Dendritic cell treated with granulocyte-macrophage colony-stimulating factor and Interleukin-4, amounts not matched to agents 40 ng/mL and 50 ng/mL, for 4 days (primary cell): ENCODE measurements around the gene MAST4.
"Not testable (repeated sequence)": the region's sequence is repeated elsewhere in the genome, so short reads cannot be mapped to it uniquely, and the experiment has no call there.

Experiments used
- H3K27ac Mint-ChIP-seq: one replicate; pipeline ENCODE4 v1.8.0; 2022; ENCODE audit warnings: mild to moderate bottlenecking, mixed read lengths
- H3K27me3 Mint-ChIP-seq: one replicate; pipeline ENCODE4 v1.8.0; 2022; ENCODE audit warnings: mild to moderate bottlenecking, mixed read lengths
- H3K36me3 Mint-ChIP-seq: one replicate; pipeline ENCODE4 v1.8.0; 2022; ENCODE audit warnings: low read depth, mixed read lengths
- H3K4me1 Mint-ChIP-seq: one replicate; pipeline ENCODE4 v1.8.0; 2022; ENCODE audit warnings: low read depth, mixed read lengths
- H3K4me3 Mint-ChIP-seq: one replicate; pipeline ENCODE4 v1.8.0; 2022; ENCODE audit warnings: mild to moderate bottlenecking, moderate library complexity, mixed read lengths
- H3K9me3 Mint-ChIP-seq: one replicate; pipeline ENCODE4 v1.8.0; 2022; ENCODE audit warnings: mixed read lengths
- intact Hi-C: fragments of 100-400 bp; cut with micrococcal nuclease; formaldehyde crosslinking; loops from one replicate; pipeline ENCODE4 v1.15.0; 2022

MAST4 gene

DNA sequence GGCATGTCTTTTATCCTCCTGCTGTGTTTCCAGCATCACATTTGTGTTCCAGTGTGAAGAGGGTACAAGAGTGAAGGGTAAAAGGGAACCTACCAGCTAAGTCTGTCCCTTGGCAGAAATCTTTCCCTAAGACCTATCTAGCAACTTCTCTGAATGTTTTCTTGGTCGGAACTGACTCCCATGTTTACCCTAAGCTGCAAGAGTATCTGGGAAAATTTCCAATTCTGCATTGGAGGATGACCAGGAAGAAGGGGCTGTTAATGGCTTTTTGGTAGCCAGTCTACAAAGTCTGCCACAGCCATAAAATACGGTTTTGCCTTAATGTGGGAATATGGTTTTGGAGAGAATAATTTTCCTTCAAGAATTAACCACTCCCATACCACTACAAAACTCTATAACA lies 75.1 kb downstream of the MAST4 start:
- no peaks in the 10 kb centered on the region for H3K36me3 Mint-ChIP-seq
- no peaks in the 10 kb centered on the region for H3K4me1 Mint-ChIP-seq
- H3K27ac Mint-ChIP-seq = no peak overlapping the region
- intact Hi-C loops = no loop called here
- no peaks in the 10 kb centered on the region for H3K9me3 Mint-ChIP-seq
- no peak overlapping the region for H3K4me3 Mint-ChIP-seq
- peaks cover 9% of the 10 kb centered on the region for H3K27me3 Mint-ChIP-seq

DNA sequence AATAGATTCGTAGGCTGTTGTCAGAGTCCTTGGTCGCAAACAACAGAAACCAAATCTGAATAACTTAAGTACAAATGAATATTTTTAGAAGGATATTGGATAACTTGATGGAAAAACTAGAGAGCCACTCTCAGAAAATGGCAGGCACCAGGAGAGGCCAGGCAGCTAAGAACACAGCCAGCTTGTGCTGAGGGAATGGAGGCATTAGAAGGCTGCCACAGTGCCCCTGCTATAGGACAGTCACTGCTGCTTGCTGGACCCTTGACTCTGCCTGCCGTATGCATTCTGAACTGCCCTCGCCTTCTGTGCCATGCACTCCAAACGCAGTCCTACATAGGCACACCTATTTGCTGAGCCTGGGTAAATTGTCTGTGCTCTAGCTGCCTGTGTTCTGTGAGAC lies 78.6 kb downstream of the MAST4 start:
- Mint-ChIP-seq H3K4me1 (no peaks in the 10 kb centered on the region), H3K27ac (no peak overlapping the region)

DNA sequence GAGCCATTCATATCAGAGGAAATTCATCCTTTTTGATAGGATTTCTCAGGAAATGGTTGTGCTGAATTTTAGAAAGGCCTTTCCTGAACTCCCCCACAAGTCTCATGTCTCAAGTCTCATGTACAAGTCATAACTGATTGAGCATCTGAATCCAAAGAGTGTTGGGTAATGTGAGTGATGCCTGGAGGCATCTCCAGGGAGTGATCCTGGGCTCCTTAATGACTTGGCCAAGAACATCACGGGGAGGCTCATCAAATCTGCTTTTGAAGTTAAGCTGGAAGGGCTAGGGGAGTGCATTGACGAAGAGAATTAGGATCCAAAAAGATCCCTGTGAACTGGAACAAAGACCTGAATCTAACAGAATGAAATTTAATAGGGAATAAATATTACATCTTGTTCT lies 79.2 kb downstream of the MAST4 start:
- H3K36me3 Mint-ChIP-seq = no peaks in the 10 kb centered on the region
- no peak overlapping the region for H3K27ac Mint-ChIP-seq
- no peak overlapping the region for H3K4me3 Mint-ChIP-seq
- no peaks in the 10 kb centered on the region for H3K9me3 Mint-ChIP-seq
- no peaks in the 10 kb centered on the region for H3K4me1 Mint-ChIP-seq
- intact Hi-C loops = no loop called here
- peaks cover 13% of the 10 kb centered on the region for H3K27me3 Mint-ChIP-seq

More for the DNA sequence above, 78.6 kb downstream of the MAST4 start:
- Mint-ChIP-seq H3K27me3 (peaks cover 13% of the 10 kb centered on the region), H3K9me3 (no peaks in the 10 kb centered on the region), H3K36me3 (no peaks in the 10 kb centered on the region), H3K4me3 (no peak overlapping the region)
- intact Hi-C loops = no loop called here

DNA sequence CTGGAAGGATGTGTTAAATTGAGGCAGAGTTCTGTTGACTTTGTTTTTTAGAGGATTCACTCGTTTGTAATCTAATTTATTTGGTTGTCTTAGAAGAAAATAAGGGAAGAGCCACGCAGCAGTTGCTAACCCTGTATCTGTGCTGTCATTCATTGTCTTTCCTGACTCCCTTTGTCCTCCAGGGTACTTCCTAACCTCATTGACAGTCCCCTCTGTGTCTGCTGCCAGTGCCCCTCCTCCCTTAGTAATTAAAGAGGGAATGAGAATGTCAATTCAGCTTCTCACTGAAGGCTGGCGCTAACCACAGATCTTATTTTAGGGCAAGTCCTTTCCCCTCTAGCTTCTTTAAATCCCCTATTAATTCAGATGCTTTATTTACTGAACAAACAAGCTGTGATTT lies 84.0 kb downstream of the MAST4 start:
- peaks cover 13% of the 10 kb centered on the region for H3K27me3 Mint-ChIP-seq
- no peak overlapping the region for H3K4me3 Mint-ChIP-seq
- no peak overlapping the region for H3K27ac Mint-ChIP-seq
- no peaks in the 10 kb centered on the region for H3K4me1 Mint-ChIP-seq
- intact Hi-C loops = no loop called here
- no peaks in the 10 kb centered on the region for H3K9me3 Mint-ChIP-seq
- H3K36me3 Mint-ChIP-seq = no peaks in the 10 kb centered on the region

DNA sequence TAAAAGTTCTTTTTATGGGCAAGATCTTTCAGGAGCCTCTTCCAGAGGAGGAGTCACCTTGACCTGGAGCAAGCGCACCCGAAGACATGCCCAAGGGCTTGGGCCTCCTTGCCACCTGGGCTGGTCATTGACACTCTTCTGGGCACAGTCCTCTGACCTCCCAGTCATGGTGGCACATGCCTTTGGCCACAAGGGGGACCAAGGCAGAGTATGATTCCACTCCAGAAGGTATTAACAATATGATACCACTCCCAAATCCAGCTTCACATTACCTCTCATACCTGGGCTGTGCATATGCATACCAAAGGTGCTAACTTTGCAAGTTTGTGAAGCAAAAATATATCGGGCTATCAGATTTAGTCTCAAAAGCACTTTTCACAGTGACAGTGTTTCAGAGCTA lies 84.6 kb downstream of the MAST4 start:
- no peaks in the 10 kb centered on the region for H3K9me3 Mint-ChIP-seq
- peaks cover 9% of the 10 kb centered on the region for H3K27me3 Mint-ChIP-seq
- H3K4me3 Mint-ChIP-seq = no peak overlapping the region
- intact Hi-C loops = no loop called here
- H3K27ac Mint-ChIP-seq = no peak overlapping the region
- no peaks in the 10 kb centered on the region for H3K36me3 Mint-ChIP-seq
- H3K4me1 Mint-ChIP-seq = no peaks in the 10 kb centered on the region

DNA sequence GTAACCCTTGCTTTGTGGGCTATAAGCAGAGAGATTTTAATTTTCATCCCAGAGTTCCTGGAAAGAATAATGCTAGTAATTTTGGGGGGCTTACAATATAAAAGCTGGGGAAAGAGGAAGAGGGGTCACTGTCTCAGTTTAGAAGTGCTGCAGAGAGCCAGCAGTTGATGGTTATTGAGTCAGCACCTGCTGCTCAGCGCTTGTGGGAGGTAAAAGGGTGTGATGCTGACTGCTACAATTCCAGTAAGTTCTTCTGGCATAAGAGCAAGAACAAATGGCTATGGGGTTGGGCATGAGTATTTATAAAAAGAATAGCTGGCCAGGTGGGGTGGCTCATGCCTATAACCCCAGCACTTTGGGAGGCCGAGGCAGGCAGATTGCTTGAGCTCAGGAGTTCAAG lies 88.5 kb downstream of the MAST4 start:
- Mint-ChIP-seq H3K36me3 (no peaks in the 10 kb centered on the region), H3K9me3 (no peaks in the 10 kb centered on the region), H3K4me3 (no peak overlapping the region), H3K27ac (no peak overlapping the region), H3K27me3 (peaks cover 2% of the 10 kb centered on the region), H3K4me1 (no peaks in the 10 kb centered on the region)
- intact Hi-C loops = no loop called here

DNA sequence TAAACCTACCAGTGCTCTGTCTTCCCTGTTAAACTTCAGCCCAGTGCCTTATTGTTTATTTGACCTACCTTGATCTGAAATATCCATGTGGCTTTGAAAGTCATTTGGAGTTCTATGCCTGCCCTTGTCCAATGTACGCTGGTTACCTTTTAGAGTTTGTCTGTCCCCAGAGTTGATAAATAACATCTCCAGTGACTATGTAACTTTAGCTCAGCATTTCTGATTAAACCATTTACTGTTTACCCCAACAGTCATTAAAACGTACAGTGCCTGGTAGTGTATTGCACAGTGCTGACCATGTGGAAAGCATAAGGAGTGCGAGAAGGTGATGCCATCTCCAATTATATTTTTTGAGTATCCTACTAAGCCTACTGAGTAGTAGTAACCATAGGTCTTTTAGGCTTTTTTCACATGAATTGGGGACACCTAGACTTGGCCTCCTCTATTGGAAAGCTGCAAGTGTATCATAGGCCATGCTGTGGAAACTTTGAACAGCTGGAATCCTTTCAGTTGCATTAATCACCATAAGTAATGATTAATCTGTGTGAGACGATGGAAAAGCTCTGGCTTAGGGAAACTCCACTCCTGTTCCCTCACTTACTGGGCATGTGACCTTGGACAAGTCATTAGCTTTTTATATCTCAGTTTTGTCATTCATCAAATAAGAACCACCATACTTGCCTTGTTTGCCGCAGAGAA lies 93.5 kb downstream of the MAST4 start:
- H3K4me3 Mint-ChIP-seq = no peak overlapping the region
- peaks cover 11% of the 10 kb centered on the region for H3K27me3 Mint-ChIP-seq

DNA sequence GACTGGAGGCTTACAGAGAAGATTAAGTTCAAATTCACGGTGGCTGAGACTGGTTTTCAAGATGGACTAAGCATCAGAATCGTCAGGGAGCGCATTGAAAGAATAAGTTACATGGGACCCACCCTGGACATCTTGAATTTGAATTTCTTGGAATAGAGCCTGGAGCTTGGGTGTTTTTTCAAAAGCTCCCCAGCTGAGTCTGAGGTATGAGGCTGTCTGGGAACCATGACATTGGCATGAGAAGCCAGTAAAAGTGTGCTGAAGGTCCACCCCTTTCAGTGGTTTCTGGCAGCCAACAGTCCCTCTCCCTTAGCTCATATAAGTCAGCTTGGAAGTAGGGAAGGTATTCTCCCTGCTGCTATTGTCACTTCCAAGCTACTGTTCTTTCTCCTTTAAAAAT lies 97.8 kb downstream of the MAST4 start:
- no peak overlapping the region for H3K4me3 Mint-ChIP-seq
- H3K27ac Mint-ChIP-seq = no peak overlapping the region
- H3K4me1 Mint-ChIP-seq = no peaks in the 10 kb centered on the region
- H3K36me3 Mint-ChIP-seq = no peaks in the 10 kb centered on the region
- intact Hi-C loops = no loop called here
- H3K9me3 Mint-ChIP-seq = no peaks in the 10 kb centered on the region
- H3K27me3 Mint-ChIP-seq = peaks cover 10% of the 10 kb centered on the region

More for the DNA sequence above, 93.5 kb downstream of the MAST4 start:
- intact Hi-C loops = no loop called here
- Mint-ChIP-seq H3K36me3 (no peaks in the 10 kb centered on the region), H3K4me1 (no peaks in the 10 kb centered on the region), H3K9me3 (no peaks in the 10 kb centered on the region), H3K27ac (no peak overlapping the region)

DNA sequence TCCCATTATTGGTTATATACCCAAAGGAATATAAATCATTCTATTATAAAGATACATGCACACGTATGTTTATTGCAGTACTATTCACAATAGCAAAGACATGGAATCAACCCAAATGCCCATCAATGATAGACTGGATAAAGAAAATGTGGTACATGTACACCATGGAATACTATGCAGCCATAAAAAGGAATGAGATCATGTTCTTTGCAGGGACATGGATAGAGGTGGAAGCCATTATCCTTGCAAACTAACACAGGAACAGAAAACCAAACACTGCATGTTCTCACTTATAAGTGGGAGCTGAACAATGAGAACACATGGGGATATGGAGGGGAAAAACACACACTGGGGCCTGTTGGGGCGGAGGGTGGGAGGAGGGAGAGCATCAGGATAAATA lies 99.6 kb downstream of the MAST4 start:
- H3K36me3 Mint-ChIP-seq, intact Hi-C loops, H3K4me1 Mint-ChIP-seq, H3K4me3 Mint-ChIP-seq, H3K9me3 Mint-ChIP-seq, H3K27ac Mint-ChIP-seq: not testable (repeated sequence)
- peaks cover 13% of the 10 kb centered on the region for H3K27me3 Mint-ChIP-seq

DNA sequence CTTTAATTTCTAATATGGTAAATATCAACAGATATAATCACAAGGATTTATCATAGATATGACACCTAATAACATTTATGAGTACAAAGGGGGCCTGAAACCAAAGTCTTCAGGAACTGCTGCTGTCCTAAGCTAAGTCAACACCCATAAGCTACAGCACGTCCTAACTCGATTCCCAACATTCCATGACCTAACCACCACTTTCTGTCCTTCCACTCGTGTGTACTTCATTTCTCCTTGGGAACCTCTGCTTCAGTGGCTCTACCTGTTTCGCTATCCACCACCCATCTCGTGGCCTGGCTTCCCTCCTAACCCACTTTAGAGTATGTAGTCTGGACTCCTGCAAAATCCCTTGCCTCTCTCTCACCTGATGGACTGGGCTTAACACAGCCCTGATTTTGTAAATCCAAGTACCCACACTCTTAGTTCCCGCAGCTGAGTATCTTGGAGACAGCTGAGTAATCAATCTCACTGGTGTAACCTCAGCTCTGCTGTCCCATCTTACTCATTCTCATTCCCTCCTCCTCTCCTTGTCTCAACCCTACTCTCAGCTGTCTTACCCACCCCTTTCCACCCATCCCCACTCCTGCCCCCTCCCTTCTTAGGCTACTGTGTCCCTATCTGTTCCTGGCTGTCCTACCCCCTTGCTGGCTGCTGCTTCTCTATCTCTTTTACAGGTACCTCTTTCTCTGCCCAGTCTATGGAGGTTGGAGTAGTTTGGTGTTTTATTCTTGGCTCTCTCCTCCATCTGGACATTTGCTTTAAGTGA lies 101.8 kb downstream of the MAST4 start:
- intact Hi-C loops = no loop called here
- H3K4me3 Mint-ChIP-seq = no peak overlapping the region
- H3K4me1 Mint-ChIP-seq = no peaks in the 10 kb centered on the region
- peaks cover 11% of the 10 kb centered on the region for H3K27me3 Mint-ChIP-seq
- H3K27ac Mint-ChIP-seq = no peak overlapping the region
- no peaks in the 10 kb centered on the region for H3K9me3 Mint-ChIP-seq
- H3K36me3 Mint-ChIP-seq = no peaks in the 10 kb centered on the region

DNA sequence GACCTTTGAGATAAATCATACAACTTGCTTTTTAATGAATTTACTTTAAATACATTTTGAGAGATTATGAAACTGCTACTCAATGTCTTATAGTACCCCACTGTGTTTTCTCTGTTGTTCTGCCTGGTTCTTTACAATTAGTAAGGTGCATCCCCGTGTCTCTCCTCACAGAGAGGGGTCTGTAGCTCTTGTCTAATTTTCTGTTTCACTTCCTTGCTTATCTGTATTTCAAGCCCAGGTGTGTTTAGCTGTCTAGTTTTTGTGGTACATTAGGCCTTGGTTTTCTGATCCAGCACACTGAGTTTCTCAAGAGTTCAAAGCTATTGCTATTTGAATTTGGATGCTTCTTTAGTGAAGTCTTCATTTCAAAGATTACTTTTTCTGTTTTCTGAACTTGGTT lies 105.1 kb downstream of the MAST4 start:
- Mint-ChIP-seq H3K36me3 (no peaks in the 10 kb centered on the region), H3K27ac (no peak overlapping the region), H3K4me1 (no peaks in the 10 kb centered on the region), H3K4me3 (no peak overlapping the region), H3K27me3 (peaks cover 7% of the 10 kb centered on the region), H3K9me3 (no peaks in the 10 kb centered on the region)
- intact Hi-C loops = no loop called here

DNA sequence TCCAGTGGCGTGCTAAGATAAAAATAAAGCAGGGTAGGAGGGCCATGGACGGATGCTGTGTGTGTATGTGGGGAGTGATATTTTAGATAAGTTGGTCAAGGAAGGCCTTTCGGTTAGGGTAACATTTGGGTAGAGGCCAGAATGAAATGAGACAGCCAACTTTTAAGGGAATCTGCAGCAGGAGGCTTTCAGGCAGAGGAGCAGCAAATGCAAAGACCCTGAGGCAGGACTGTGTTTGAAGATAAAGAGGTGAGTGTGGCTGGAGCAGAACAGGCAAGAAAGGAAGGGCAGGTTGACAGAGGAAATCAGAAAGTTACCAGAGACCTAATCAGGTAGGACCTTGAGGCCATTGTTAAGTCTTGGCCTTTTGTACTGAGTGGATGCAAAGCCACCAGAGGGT lies 106.2 kb downstream of the MAST4 start:
- H3K9me3 Mint-ChIP-seq = no peaks in the 10 kb centered on the region
- no peaks in the 10 kb centered on the region for H3K4me1 Mint-ChIP-seq
- no peaks in the 10 kb centered on the region for H3K36me3 Mint-ChIP-seq
- H3K4me3 Mint-ChIP-seq = no peak overlapping the region
- peaks cover 7% of the 10 kb centered on the region for H3K27me3 Mint-ChIP-seq
- no peak overlapping the region for H3K27ac Mint-ChIP-seq
- intact Hi-C loops = no loop called here

DNA sequence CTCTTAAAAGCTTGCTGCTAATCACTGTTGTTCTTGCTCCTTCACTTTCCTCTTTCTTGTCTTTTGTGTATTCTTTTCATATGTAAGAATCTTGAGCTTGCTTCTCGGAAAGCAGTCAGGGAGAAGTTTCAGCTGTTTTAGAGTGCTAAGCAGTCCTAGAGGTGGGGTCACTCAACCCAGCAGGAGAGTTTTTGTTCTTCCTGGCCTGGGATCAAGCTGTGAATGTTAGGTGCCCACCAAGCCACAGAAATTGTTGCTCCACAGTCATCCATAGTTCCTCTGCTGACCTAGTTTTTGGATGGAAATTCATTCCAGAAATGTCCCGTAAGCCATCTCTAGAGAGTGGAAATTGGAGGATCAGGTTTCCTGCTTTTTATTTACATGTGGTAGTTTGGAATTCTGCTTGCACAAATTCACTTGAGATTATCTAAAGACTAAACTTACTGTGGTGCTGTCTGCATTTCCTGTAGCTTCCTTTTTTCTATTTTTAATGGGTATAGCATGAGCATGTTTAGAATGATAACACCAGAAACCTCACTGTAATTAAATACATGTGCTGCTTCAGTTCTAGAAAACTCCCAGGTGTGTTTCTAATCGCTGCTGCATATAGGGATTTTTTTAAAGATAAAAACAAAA lies 108.7 kb downstream of the MAST4 start:
- Mint-ChIP-seq H3K4me1 (no peaks in the 10 kb centered on the region), H3K36me3 (no peaks in the 10 kb centered on the region), H3K27ac (no peak overlapping the region), H3K27me3 (peaks cover 3% of the 10 kb centered on the region), H3K9me3 (no peaks in the 10 kb centered on the region), H3K4me3 (no peak overlapping the region)
- intact Hi-C loops = no loop called here

DNA sequence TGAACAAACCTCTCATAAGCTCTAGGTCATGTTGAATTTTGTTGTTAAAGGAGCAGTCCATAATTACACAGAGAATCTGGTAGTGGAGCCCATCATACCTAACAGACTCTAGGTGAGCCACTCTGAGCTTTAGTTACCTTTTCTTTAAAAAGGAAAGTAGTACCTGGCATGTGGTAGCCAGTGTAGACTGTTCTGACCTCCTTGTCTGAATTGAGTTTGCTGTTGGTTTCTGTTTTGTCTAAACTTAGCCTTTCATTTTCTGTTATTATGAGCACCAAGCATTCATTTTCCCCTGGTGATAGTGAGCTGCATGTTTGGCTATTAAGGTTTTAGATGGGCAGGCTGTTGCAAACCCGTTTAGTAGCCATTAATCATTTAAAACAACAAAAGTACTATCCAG lies 112.2 kb downstream of the MAST4 start:
- H3K27ac Mint-ChIP-seq = no peak overlapping the region
- intact Hi-C loops = no loop called here
- no peak overlapping the region for H3K4me3 Mint-ChIP-seq
- no peaks in the 10 kb centered on the region for H3K4me1 Mint-ChIP-seq
- H3K9me3 Mint-ChIP-seq = peaks cover 10% of the 10 kb centered on the region
- H3K36me3 Mint-ChIP-seq = no peaks in the 10 kb centered on the region
- no peaks in the 10 kb centered on the region for H3K27me3 Mint-ChIP-seq
